ENCODE measurements around the gene MARF1. TPM values are rescaled to one million over a fixed set of nuclear protein-coding genes. Genes with fewer than 3 reads are reported as not detected.

MARF1 gene
- polyA plus RNA-seq, 1 donor (not counting 4 experiments of a cell fraction or from before 2014, with no cell fraction given), result 12.5 TPM

DNA sequence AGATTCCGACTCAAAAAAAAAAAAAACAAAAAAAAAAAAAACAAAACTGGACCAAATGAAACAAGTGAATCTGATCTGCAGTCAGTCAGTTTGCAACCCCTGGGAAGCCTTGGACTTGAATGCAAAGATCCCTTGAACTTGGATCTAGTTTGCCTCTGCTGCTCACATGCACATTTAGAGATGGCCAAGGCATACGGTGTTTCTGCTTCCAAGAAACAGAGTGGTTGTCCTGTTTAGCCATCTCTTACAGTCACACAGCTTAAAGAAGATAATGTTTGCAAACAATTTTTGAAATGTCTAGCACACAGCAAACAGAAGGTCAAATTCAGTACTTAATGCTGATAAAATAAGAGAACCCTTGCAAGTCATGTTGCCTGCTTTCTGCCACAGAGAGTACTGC is 11.6 kb upstream of the MARF1 start:
- H3K27ac ChIP-seq (ENCODE audit: control insufficient read depth, insufficient read depth, low read length), result no peak overlapping the region
- no peak for DNase-seq (ENCODE audit: low read depth, low spot score)
- FAIRE-seq, result no peak
- dilution Hi-C loops (cut with MboI; ENCODE audit: extremely low pct_ligation_motif_present, low sequenced_read_pairs), result no loop called here
- TF ChIP-seq EZH2 (IDR thresholded peaks at IDR 0.05; ENCODE audit: low read length), result no peak
- H3K36me3 ChIP-seq (ENCODE audit: control insufficient read depth in 2 of 2, extremely low read depth in 1 of 2, insufficient read depth in 2 of 2, low read length in 2 of 2), result peaks cover 8 to 29% of the 10 kb centered on the region in 2 experiments
- peaks cover 3% of the 10 kb centered on the region for H3K9me1 ChIP-seq (ENCODE audit: control insufficient read depth, extremely low read depth, insufficient read depth, low read length)
- peaks cover 10% of the 10 kb centered on the region for H4K20me1 ChIP-seq (ENCODE audit: control insufficient read depth, extremely low read depth, insufficient read depth, low read length)
- peaks cover 23% of the 10 kb centered on the region for H3K4me1 ChIP-seq (ENCODE audit: control insufficient read depth, extremely low read depth, insufficient read depth, low read length)
- H3K9me3 ChIP-seq (ENCODE audit: control insufficient read depth, low read depth, low read length), result no peaks in the 10 kb centered on the region
- H3K9ac ChIP-seq (ENCODE audit: control insufficient read depth, extremely low read depth, insufficient read depth, low read length), result no peak overlapping the region
- peaks cover 89% of the 10 kb centered on the region for H3K79me2 ChIP-seq (ENCODE audit: control insufficient read depth, insufficient read depth, low read length)
- no peak overlapping the region for H3K4me3 ChIP-seq (ENCODE audit: control insufficient read depth in 2 of 3, extremely low read depth in 1 of 3, insufficient read depth in 2 of 3, low read depth in 1 of 3, low read length in 3 of 3)
- H2AFZ ChIP-seq (ENCODE audit: control insufficient read depth, low read length), result no peak overlapping the region
- H3K27me3 ChIP-seq (ENCODE audit: control insufficient read depth, extremely low read depth, insufficient read depth, low read length), result no peaks in the 10 kb centered on the region
- H3K4me2 ChIP-seq (ENCODE audit: control insufficient read depth, extremely low read depth, insufficient read depth, low read depth, low read length), result no peak overlapping the region

DNA sequence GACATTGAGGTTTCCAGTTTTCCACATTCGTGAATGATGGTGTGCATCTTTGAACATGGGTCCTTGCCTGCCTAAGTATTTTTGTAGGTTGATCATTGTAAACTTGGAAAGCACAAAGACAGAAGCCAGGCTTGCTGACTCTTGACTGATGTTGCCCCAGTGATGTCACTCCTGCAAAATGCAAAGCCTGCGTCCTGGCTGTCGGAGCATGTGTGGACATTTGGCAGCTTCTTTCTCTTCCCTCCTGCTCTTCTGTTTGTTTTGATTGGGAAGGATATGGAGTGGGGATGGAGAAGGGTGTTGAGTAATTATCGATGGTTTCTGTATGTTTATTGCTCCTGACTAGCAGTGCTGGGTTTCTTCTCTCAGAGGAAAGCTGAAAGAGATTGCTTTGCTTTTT is 10.3 kb upstream of the MARF1 start:
- peaks cover 5 to 22% of the 10 kb centered on the region in 2 experiments for H3K36me3 ChIP-seq (ENCODE audit: control insufficient read depth in 2 of 2, extremely low read depth in 1 of 2, insufficient read depth in 2 of 2, low read length in 2 of 2)
- no peak for DNase-seq (ENCODE audit: low read depth, low spot score)
- H3K9me3 ChIP-seq (ENCODE audit: control insufficient read depth, low read depth, low read length), result no peaks in the 10 kb centered on the region
- peak overlapping the region; percentile 30 for H3K27ac ChIP-seq (ENCODE audit: control insufficient read depth, insufficient read depth, low read length)
- H3K9me1 ChIP-seq (ENCODE audit: control insufficient read depth, extremely low read depth, insufficient read depth, low read length), result peaks cover 3% of the 10 kb centered on the region
- no peak overlapping the region for H3K9ac ChIP-seq (ENCODE audit: control insufficient read depth, extremely low read depth, insufficient read depth, low read length)
- peaks cover 10% of the 10 kb centered on the region for H4K20me1 ChIP-seq (ENCODE audit: control insufficient read depth, extremely low read depth, insufficient read depth, low read length)
- peak overlapping the region; percentile 71 for H3K4me2 ChIP-seq (ENCODE audit: control insufficient read depth, extremely low read depth, insufficient read depth, low read depth, low read length)
- H2AFZ ChIP-seq (ENCODE audit: control insufficient read depth, low read length), result no peak overlapping the region
- H3K79me2 ChIP-seq (ENCODE audit: control insufficient read depth, insufficient read depth, low read length), result peaks cover 75% of the 10 kb centered on the region
- peak overlapping the region in 2 of 3 experiments; percentile 36 to 41 for H3K4me3 ChIP-seq (ENCODE audit: control insufficient read depth in 2 of 3, extremely low read depth in 1 of 3, insufficient read depth in 2 of 3, low read depth in 1 of 3, low read length in 3 of 3)
- H3K27me3 ChIP-seq (ENCODE audit: control insufficient read depth, extremely low read depth, insufficient read depth, low read length), result no peaks in the 10 kb centered on the region
- H3K4me1 ChIP-seq (ENCODE audit: control insufficient read depth, extremely low read depth, insufficient read depth, low read length), result peaks cover 29% of the 10 kb centered on the region
- TF ChIP-seq, protein P1, sequence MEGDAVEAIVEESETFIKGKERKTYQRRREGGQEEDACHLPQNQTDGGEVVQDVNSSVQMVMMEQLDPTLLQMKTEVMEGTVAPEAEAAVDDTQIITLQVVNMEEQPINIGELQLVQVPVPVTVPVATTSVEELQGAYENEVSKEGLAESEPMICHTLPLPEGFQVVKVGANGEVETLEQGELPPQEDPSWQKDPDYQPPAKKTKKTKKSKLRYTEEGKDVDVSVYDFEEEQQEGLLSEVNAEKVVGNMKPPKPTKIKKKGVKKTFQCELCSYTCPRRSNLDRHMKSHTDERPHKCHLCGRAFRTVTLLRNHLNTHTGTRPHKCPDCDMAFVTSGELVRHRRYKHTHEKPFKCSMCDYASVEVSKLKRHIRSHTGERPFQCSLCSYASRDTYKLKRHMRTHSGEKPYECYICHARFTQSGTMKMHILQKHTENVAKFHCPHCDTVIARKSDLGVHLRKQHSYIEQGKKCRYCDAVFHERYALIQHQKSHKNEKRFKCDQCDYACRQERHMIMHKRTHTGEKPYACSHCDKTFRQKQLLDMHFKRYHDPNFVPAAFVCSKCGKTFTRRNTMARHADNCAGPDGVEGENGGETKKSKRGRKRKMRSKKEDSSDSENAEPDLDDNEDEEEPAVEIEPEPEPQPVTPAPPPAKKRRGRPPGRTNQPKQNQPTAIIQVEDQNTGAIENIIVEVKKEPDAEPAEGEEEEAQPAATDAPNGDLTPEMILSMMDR (optimal IDR thresholded peaks at IDR 0.05 in 1 of 3, IDR thresholded peaks at IDR 0.05 in 1 of 3, conservative IDR thresholded peaks at IDR 0.05 in 1 of 3; ENCODE audit: extremely low read depth in 1 of 3, insufficient read depth in 2 of 3, low read length in 3 of 3), result no peak
- no peak for TF ChIP-seq EZH2 (IDR thresholded peaks at IDR 0.05; ENCODE audit: low read length)
- peak; percentile 86 for FAIRE-seq
- dilution Hi-C loops (cut with MboI; ENCODE audit: extremely low pct_ligation_motif_present, low sequenced_read_pairs), result no loop called here
